Panc1 (cell line): ENCODE results near the gene FAN1. TPM values are rescaled to one million over a fixed set of nuclear protein-coding genes. Genes with fewer than 3 reads are reported as not detected.

Experiments
- ATAC-seq: fragments of 200-7000 bp; cut with Tn5 transposase; 2 replicates; pipeline ENCODE4 v1.9.1; 2020; ENCODE audit warnings: mild to moderate bottlenecking, moderate library complexity
- BruUV-seq: library from RNA; stranded (reverse); fragments of 400-500 nt; replicated peaks from 2 replicates; lab custom pipeline; 2021; lab: Mats Ljungman, UMichigan
- CTCF ChIA-PET: fragments of 300-600 bp; sonication (Branson Sonifier 250); formaldehyde crosslinking; loops from one replicate; lab custom pipeline; 2022; ENCODE audit warnings: antibody characterized with exemption; lab: Charles Lee
- POLR2A ChIA-PET: fragments of 300-600 bp; sonication (Branson Sonifier 250); formaldehyde crosslinking; loops from one replicate; lab custom pipeline; 2022; ENCODE audit warnings: antibody characterized with exemption; lab: Charles Lee
- DNase-seq: peaks from one replicate; pipeline ENCODE4 v3.0.0-alpha.2; 2010; ENCODE audit warnings: low read depth, low spot score
- H3K27ac ChIP-seq: 2 replicates; pipeline ENCODE4 v1.5.1; 2011; ENCODE audit warnings: mild to moderate bottlenecking, low read length, inconsistent platforms
- H3K27me3 ChIP-seq: fragments of 200-500 bp; sonication (Bioruptor generic); 2 replicates; pipeline ENCODE4 v1.6.0; 2014; ENCODE audit warnings: low read length, inconsistent platforms; ENCODE audit not compliant: control insufficient read depth, insufficient read depth
- H3K36me3 ChIP-seq: fragments of 200-500 bp; sonication (Bioruptor generic); 2 replicates; pipeline ENCODE4 v1.5.1; 2014; ENCODE audit warnings: inconsistent platforms, mild to moderate bottlenecking, low read length, moderate library complexity; ENCODE audit not compliant: control insufficient read depth, insufficient read depth
- H3K4me1 ChIP-seq: 2 replicates; pipeline ENCODE4 v1.5.1; 2011; ENCODE audit warnings: inconsistent platforms, mild to moderate bottlenecking, low read length, moderate library complexity; ENCODE audit not compliant: control insufficient read depth, insufficient read depth
- H3K4me3 ChIP-seq, 2 experiments: 2 replicates each; pipeline ENCODE4 v1.5.1; 2011 to 2012; ENCODE audit warnings: low read depth in 2 of 2, low read length in 2 of 2, mild to moderate bottlenecking in 2 of 2, inconsistent platforms in 1 of 2, moderate library complexity in 1 of 2
- H3K9me3 ChIP-seq: fragments of 200-500 bp; sonication (Bioruptor generic); 2 replicates; pipeline ENCODE4 v1.5.1; 2014; ENCODE audit warnings: low read depth, mild to moderate bottlenecking, inconsistent platforms, low read length, moderate library complexity; ENCODE audit not compliant: control insufficient read depth, insufficient read depth
- CTCF ChIP-seq: fragments of 450-650 bp; IDR thresholded peaks from 2 replicates; pipeline ENCODE4 v1.5.1; 2017; ENCODE audit warnings: mild to moderate bottlenecking
- POLR2AphosphoS5 ChIP-seq: IDR thresholded peaks from 2 replicates; pipeline ENCODE4 v1.6.1; 2012; ENCODE audit warnings: mild to moderate bottlenecking, low read depth, low read length, moderate library complexity
- SIN3A ChIP-seq: IDR thresholded peaks from 2 replicates; pipeline ENCODE4 v1.6.1; 2012; ENCODE audit warnings: low read depth, mild to moderate bottlenecking, low read length, moderate library complexity, borderline replicate concordance; ENCODE audit not compliant: insufficient read depth
- TCF7L2 ChIP-seq: IDR thresholded peaks from 2 replicates; pipeline ENCODE4 v1.6.1; 2011; ENCODE audit warnings: mild to moderate bottlenecking, low read depth, low read length, inconsistent platforms
- in situ Hi-C: cut with HindIII; loops from 2 replicates; pipeline ENCODE4 v1.10.0; 2016; ENCODE audit warnings: low sequenced_read_pairs, low pct_unique_long_range_greater_than_20kb
- intact Hi-C: fragments of 100-400 bp; cut with micrococcal nuclease; formaldehyde crosslinking; loops from one replicate; pipeline ENCODE4 v1.10.0; 2022; ENCODE audit not compliant: unreplicated experiment
- total RNA-seq: library from RNA; stranded (reverse); gene quantifications from one replicate; pipeline ENCODE4 v1.2.1, GENCODE V29; 2021; ENCODE audit not compliant: unreplicated experiment
- TF ChIP-seq, protein P1 (sequence below), 2 experiments: IDR thresholded peaks; 2 replicates each; pipeline ENCODE4 v1.6.1; 2011 to 2012; ENCODE audit warnings: low read depth in 2 of 2, control low read depth in 1 of 2, low read length in 1 of 2, mild to moderate bottlenecking in 1 of 2, moderate library complexity in 1 of 2; ENCODE audit not compliant: insufficient read depth in 1 of 2

The FAN1 gene
- total RNA-seq, 1 experiment from 2014 or later = 16.4 TPM

- Histone ChIP-seq H3K27ac (no peak overlapping the region), H3K4me3 (no peak overlapping the region), H3K36me3 (peaks cover 11% of the 10 kb centered on the region), H3K9me3 (no peaks in the 10 kb centered on the region), H3K27me3 (no peaks in the 10 kb centered on the region), H3K4me1 (no peaks in the 10 kb centered on the region)
- DNase-seq (no peak), ATAC-seq (no peak)
- CTCF ChIA-PET = no interaction called here
- POLR2A ChIA-PET = interaction anchor here (0.5 kb wide), 1 partner anchor 1301 kb away, joined by 6 read pairs; no protein-coding TSS in a partner anchor
- in situ Hi-C loops (no loop called here), intact Hi-C loops (no loop called here)
- TF ChIP-seq, protein P1, sequence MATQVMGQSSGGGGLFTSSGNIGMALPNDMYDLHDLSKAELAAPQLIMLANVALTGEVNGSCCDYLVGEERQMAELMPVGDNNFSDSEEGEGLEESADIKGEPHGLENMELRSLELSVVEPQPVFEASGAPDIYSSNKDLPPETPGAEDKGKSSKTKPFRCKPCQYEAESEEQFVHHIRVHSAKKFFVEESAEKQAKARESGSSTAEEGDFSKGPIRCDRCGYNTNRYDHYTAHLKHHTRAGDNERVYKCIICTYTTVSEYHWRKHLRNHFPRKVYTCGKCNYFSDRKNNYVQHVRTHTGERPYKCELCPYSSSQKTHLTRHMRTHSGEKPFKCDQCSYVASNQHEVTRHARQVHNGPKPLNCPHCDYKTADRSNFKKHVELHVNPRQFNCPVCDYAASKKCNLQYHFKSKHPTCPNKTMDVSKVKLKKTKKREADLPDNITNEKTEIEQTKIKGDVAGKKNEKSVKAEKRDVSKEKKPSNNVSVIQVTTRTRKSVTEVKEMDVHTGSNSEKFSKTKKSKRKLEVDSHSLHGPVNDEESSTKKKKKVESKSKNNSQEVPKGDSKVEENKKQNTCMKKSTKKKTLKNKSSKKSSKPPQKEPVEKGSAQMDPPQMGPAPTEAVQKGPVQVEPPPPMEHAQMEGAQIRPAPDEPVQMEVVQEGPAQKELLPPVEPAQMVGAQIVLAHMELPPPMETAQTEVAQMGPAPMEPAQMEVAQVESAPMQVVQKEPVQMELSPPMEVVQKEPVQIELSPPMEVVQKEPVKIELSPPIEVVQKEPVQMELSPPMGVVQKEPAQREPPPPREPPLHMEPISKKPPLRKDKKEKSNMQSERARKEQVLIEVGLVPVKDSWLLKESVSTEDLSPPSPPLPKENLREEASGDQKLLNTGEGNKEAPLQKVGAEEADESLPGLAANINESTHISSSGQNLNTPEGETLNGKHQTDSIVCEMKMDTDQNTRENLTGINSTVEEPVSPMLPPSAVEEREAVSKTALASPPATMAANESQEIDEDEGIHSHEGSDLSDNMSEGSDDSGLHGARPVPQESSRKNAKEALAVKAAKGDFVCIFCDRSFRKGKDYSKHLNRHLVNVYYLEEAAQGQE (IDR thresholded peaks at IDR 0.05; ENCODE audit: insufficient read depth in 1 of 2, low read depth in 2 of 2, low read length in 1 of 2) = no peak
- no peak for TF ChIP-seq POLR2AphosphoS5
- TF ChIP-seq SIN3A = no peak
- TF ChIP-seq CTCF = no peak
- TF ChIP-seq TCF7L2 = no peak
- no TSS peak for BruUV-seq
These were observed 60.0 kb downstream of the FAN1 start for GRCh38 chr15:30963681-30964080.

GRCh38 chr15:30969724-30970123 is 66.0 kb downstream of the FAN1 start:
- in situ Hi-C loops (no loop called here), intact Hi-C loops (no loop called here)
- DNase-seq = no peak
- POLR2A ChIA-PET = interaction anchor here (0.6 kb wide), 1 partner anchor 141 kb away, joined by 3 read pairs; no protein-coding TSS in a partner anchor
- CTCF ChIA-PET = no interaction called here
- no peak for TF ChIP-seq TCF7L2
- TF ChIP-seq POLR2AphosphoS5 = no peak
- TF ChIP-seq CTCF = no peak
- TF ChIP-seq, protein P1 (IDR thresholded peaks at IDR 0.05; ENCODE audit: insufficient read depth in 1 of 2, low read depth in 2 of 2, low read length in 1 of 2) = no peak
- TF ChIP-seq SIN3A = no peak
- H3K36me3 ChIP-seq = peaks cover 10% of the 10 kb centered on the region
- no peak overlapping the region for H3K27ac ChIP-seq
- H3K9me3 ChIP-seq = no peaks in the 10 kb centered on the region
- ATAC-seq = no peak
- H3K4me3 ChIP-seq = no peak overlapping the region
- no peaks in the 10 kb centered on the region for H3K4me1 ChIP-seq
- no peaks in the 10 kb centered on the region for H3K27me3 ChIP-seq
- no TSS peak for BruUV-seq
